Astrocyte (in vitro differentiated cells and primary cell): ENCODE data around the gene CD63. TPM values are rescaled to one million over a fixed set of nuclear protein-coding genes. Genes with fewer than 3 reads are reported as not detected.

Experiments
- DNase-seq: peaks from one replicate; pipeline ENCODE4 v3.0.0-alpha.2; 2010; ENCODE audit warnings: low read depth
- FAIRE-seq: peaks from 2 replicates; lab custom pipeline; 2011; peaks lifted over from hg19 to GRCh38; lab: Jason Lieb, UNC
- H2AFZ ChIP-seq: 2 replicates; pipeline ENCODE4 v1.6.0; 2012; ENCODE audit warnings: low read depth, low read length, inconsistent platforms
- H3K27ac ChIP-seq: 2 replicates; pipeline ENCODE4 v1.5.1; 2011; ENCODE audit warnings: low read depth, low read length, inconsistent platforms
- H3K27me3 ChIP-seq: 2 replicates; pipeline ENCODE4 v1.6.0; 2011; ENCODE audit warnings: low read length, inconsistent platforms; ENCODE audit not compliant: insufficient read depth
- H3K36me3 ChIP-seq: 2 replicates; pipeline ENCODE4 v1.5.1; 2011; ENCODE audit warnings: low read length, inconsistent platforms; ENCODE audit not compliant: insufficient read depth
- H3K4me1 ChIP-seq: 2 replicates; pipeline ENCODE4 v1.5.1; 2011; ENCODE audit warnings: low read length, inconsistent platforms; ENCODE audit not compliant: insufficient read depth
- H3K4me2 ChIP-seq: 2 replicates; pipeline ENCODE4 v1.6.0; 2012; ENCODE audit warnings: low read length, inconsistent platforms
- H3K4me3 ChIP-seq: 2 replicates; pipeline ENCODE4 v1.5.1; 2011; ENCODE audit warnings: low read depth, mild to moderate bottlenecking, low read length, inconsistent platforms; ENCODE audit not compliant: insufficient read depth
- H3K79me2 ChIP-seq: 2 replicates; pipeline ENCODE4 v1.6.0; 2012; ENCODE audit warnings: mild to moderate bottlenecking, low read length, inconsistent platforms; ENCODE audit not compliant: insufficient read depth
- H3K9ac ChIP-seq: 2 replicates; pipeline ENCODE4 v1.6.0; 2012; ENCODE audit warnings: mild to moderate bottlenecking, low read length, inconsistent platforms
- H3K9me3 ChIP-seq: 2 replicates; pipeline ENCODE4 v1.5.1; 2012; ENCODE audit warnings: low read depth, mild to moderate bottlenecking, low read length, inconsistent platforms; ENCODE audit not compliant: insufficient read depth
- H4K20me1 ChIP-seq: 2 replicates; pipeline ENCODE4 v1.6.0; 2012; ENCODE audit warnings: low read length, inconsistent platforms; ENCODE audit not compliant: insufficient read depth
- H3K27ac Mint-ChIP-seq: one replicate; pipeline ENCODE4 v1.8.0; 2021; ENCODE audit warnings: mild to moderate bottlenecking, mixed read lengths; ENCODE audit not compliant: unreplicated experiment
- H3K27me3 Mint-ChIP-seq: one replicate; pipeline ENCODE4 v1.8.0; 2021; ENCODE audit warnings: low read depth, mixed read lengths; ENCODE audit not compliant: unreplicated experiment
- H3K36me3 Mint-ChIP-seq: one replicate; pipeline ENCODE4 v1.8.0; 2021; ENCODE audit warnings: low read depth, mixed read lengths; ENCODE audit not compliant: unreplicated experiment
- H3K4me1 Mint-ChIP-seq: one replicate; pipeline ENCODE4 v1.8.0; 2021; ENCODE audit warnings: low read depth, mixed read lengths; ENCODE audit not compliant: unreplicated experiment
- H3K4me3 Mint-ChIP-seq: one replicate; pipeline ENCODE4 v1.8.0; 2021; ENCODE audit warnings: mild to moderate bottlenecking, moderate library complexity, mixed read lengths; ENCODE audit not compliant: unreplicated experiment
- H3K9me3 Mint-ChIP-seq: one replicate; pipeline ENCODE4 v1.8.0; 2021; ENCODE audit warnings: mild to moderate bottlenecking, mixed read lengths; ENCODE audit not compliant: unreplicated experiment
- CTCF ChIP-seq: IDR thresholded peaks from 2 replicates; pipeline ENCODE4 v1.5.1; 2011; ENCODE audit warnings: low read depth, mild to moderate bottlenecking, inconsistent platforms, low read length, moderate library complexity; ENCODE audit not compliant: insufficient read depth
- EZH2 ChIP-seq: IDR thresholded peaks from 2 replicates; pipeline ENCODE4 v1.6.1; 2012; ENCODE audit warnings: mild to moderate bottlenecking, low read length, inconsistent platforms; ENCODE audit not compliant: insufficient read depth
- total RNA-seq: library from RNA; stranded (reverse); gene quantifications from 2 replicates; pipeline ENCODE4 v1.2.1, GENCODE V29; 2021

CD63 gene
- total RNA-seq, 1 donor from 2014 or later = 1,014 TPM

GRCh38 chr12:55681142-55682077 is 47.4 kb downstream of the CD63 start:
- no peak for FAIRE-seq
- H3K36me3 Mint-ChIP-seq = peaks cover 2% of the 10 kb centered on the region
- TF ChIP-seq CTCF (no peak), EZH2 (no peak)
- peak overlapping the region; percentile 78 for H3K4me2 ChIP-seq
- peaks cover 5% of the 10 kb centered on the region for H3K9me3 Mint-ChIP-seq
- no peaks in the 10 kb centered on the region for H3K27me3 ChIP-seq
- peak overlapping the region; percentile 48 for H3K4me3 ChIP-seq
- H2AFZ ChIP-seq = peak overlapping the region; percentile 68
- H3K9me3 ChIP-seq = no peaks in the 10 kb centered on the region
- no peak overlapping the region for H3K9ac ChIP-seq
- H3K36me3 ChIP-seq = no peaks in the 10 kb centered on the region
- peaks cover 14% of the 10 kb centered on the region for H3K4me1 Mint-ChIP-seq
- no peak overlapping the region for H3K27ac ChIP-seq
- H3K4me3 Mint-ChIP-seq = no peak overlapping the region
- H3K79me2 ChIP-seq = no peaks in the 10 kb centered on the region
- peak; percentile 53 for DNase-seq
- no peak overlapping the region for H3K27ac Mint-ChIP-seq
- no peaks in the 10 kb centered on the region for H4K20me1 ChIP-seq
- H3K27me3 Mint-ChIP-seq = peaks cover 17% of the 10 kb centered on the region
- peaks cover 10% of the 10 kb centered on the region for H3K4me1 ChIP-seq

- H3K9me3 Mint-ChIP-seq = no peaks in the 10 kb centered on the region
- Histone ChIP-seq H3K27me3 (no peaks in the 10 kb centered on the region), H3K4me1 (peaks cover 10% of the 10 kb centered on the region), H3K9ac (no peak overlapping the region), H2AFZ (no peak overlapping the region), H3K4me2 (no peak overlapping the region), H4K20me1 (no peaks in the 10 kb centered on the region), H3K9me3 (no peaks in the 10 kb centered on the region), H3K36me3 (no peaks in the 10 kb centered on the region), H3K27ac (no peak overlapping the region), H3K4me3 (no peak overlapping the region), H3K79me2 (no peaks in the 10 kb centered on the region)
- peaks cover 14% of the 10 kb centered on the region for H3K4me1 Mint-ChIP-seq
- TF ChIP-seq EZH2 = no peak
- TF ChIP-seq CTCF = no peak
- DNase-seq = no peak
- H3K27me3 Mint-ChIP-seq = peaks cover 14% of the 10 kb centered on the region
- FAIRE-seq = no peak
- H3K27ac Mint-ChIP-seq = no peak overlapping the region
- peaks cover 2% of the 10 kb centered on the region for H3K36me3 Mint-ChIP-seq
- H3K4me3 Mint-ChIP-seq = no peak overlapping the region
Observed at GRCh38 chr12:55679691-55680090, 49.1 kb downstream of the CD63 start.

GRCh38 chr12:55676707-55677106 is 52.1 kb downstream of the CD63 start:
- peaks cover 1% of the 10 kb centered on the region for H3K9me3 Mint-ChIP-seq
- Histone ChIP-seq H3K9ac (no peak overlapping the region), H3K4me3 (no peak overlapping the region), H3K9me3 (no peaks in the 10 kb centered on the region), H3K79me2 (no peaks in the 10 kb centered on the region), H3K36me3 (no peaks in the 10 kb centered on the region), H4K20me1 (no peaks in the 10 kb centered on the region), H3K27ac (no peak overlapping the region), H2AFZ (no peak overlapping the region), H3K4me2 (no peak overlapping the region), H3K4me1 (peaks cover 7% of the 10 kb centered on the region), H3K27me3 (no peaks in the 10 kb centered on the region)
- H3K36me3 Mint-ChIP-seq = no peaks in the 10 kb centered on the region
- H3K27ac Mint-ChIP-seq = no peak overlapping the region
- no peak overlapping the region for H3K4me3 Mint-ChIP-seq
- FAIRE-seq (no peak), DNase-seq (no peak)
- no peak for TF ChIP-seq EZH2
- TF ChIP-seq CTCF = no peak
- peaks cover 7% of the 10 kb centered on the region for H3K4me1 Mint-ChIP-seq
- H3K27me3 Mint-ChIP-seq = peaks cover 14% of the 10 kb centered on the region
